Measurements from ENCODE around the gene KRTAP10-4.
"Not testable (repeated sequence)": the region's sequence is repeated elsewhere in the genome, so short reads cannot be mapped to it uniquely, and the experiment has no call there.

KRTAP10-4 gene

DNA sequence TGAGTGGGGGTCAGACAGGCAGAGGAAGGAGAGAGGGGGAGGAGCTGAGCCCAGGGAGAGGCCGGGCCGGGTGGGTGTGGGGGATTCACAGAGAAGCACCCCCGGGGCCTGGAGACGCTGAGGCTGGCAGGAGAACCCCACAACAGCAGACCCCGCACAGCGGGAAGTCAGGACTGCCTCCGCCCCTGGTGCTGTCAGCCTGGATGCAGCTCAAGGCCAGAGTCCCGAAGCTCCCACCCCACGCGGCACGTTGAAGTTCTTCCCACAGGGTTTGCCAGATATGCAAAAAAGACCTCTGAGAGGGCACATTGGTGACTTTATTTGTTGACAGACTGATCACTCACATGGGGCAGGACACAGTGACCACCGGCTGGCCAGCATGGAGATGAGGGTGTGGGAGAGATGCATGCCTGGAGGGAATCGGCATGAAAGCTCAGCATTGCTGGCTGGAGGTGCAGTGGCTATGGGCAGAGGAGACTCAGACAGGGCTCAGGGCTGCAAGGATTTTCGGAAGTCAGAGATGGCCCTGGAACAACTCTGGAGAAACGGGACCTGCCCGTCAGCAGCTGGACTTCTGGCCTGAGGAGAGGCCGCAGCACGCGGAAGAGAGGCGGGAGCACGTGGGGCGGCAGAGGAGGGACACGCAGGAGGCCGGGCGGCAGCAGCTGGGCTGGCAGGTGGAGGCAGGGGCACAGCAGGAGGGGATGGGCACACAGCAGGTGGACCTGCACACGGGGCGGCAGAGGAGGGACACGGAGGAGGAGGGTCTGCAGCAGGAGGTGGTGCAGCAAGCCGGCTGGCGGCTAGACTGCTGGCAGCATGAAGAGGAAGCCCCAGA, 15.8 kb upstream of the KRTAP10-4 start:
- DNase-seq (ENCODE audit: low read depth) = no peak

DNA sequence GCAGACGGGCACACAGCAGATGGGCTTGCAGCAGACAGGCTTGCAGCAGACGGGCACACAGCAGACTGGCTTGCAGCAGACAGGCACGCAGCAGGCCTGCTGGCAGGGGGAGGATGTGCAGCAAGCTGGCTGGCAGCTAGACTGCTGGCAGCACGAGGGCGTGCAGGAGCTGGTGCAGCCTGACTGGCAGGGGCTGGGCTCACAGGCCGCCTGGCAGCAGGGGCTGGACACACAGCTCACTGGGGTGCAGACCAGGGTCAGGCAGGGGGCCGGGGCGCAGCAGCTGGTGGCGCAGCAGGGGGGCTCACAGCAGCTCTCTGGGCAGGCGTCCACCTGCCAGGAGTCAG, 15.2 kb upstream of the KRTAP10-4 start:
- DNase-seq (ENCODE audit: low read depth) = not testable (repeated sequence)

DNA sequence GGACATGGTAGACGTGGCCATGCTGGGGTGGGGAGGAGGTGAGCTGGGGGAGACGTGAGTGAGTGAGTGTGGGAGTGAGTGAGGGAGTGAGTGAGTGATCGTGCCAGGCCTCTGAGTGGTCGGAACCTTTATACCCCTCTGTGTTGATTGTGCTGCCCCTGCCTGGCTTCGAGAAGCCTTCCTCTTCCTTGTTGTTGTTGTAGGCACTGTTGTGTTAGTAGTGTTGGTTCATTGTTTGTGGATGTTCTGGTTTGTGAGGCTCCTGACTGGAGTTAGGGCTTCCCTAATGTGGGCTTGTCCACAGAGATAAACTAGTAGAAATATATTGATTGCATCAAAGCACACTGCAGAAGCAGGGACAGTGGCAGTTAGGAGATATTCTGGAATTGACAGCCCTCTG, 14.8 kb upstream of the KRTAP10-4 start, which contains the start of gene KRTAP10-3:
Gene KRTAP10-3, minus strand, starts transcription at position 101 of the 400 bp plus-strand sequence. Its CDS starts 80 bp downstream, at position 21.
- no peak for DNase-seq (ENCODE audit: low read depth)

DNA sequence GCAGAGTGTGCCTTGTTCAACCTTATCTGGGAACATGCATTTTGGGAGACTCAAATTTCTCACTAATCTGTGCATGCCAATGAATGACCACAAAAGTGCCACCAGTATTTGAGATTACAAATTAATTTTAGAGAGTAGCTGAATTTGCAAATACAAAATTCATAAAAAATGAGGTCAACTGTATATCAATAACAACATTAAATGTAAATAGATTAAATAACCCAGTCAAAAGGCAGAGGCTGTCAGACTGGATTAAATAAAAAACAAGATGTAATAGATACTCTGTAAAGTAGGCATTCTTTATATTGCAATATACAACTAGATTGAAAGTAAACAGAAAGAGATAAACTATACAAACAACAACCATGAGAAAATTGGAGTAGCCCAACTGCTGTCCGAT, 9.4 kb upstream of the KRTAP10-4 start:
- DNase-seq (ENCODE audit: low read depth) = no peak

DNA sequence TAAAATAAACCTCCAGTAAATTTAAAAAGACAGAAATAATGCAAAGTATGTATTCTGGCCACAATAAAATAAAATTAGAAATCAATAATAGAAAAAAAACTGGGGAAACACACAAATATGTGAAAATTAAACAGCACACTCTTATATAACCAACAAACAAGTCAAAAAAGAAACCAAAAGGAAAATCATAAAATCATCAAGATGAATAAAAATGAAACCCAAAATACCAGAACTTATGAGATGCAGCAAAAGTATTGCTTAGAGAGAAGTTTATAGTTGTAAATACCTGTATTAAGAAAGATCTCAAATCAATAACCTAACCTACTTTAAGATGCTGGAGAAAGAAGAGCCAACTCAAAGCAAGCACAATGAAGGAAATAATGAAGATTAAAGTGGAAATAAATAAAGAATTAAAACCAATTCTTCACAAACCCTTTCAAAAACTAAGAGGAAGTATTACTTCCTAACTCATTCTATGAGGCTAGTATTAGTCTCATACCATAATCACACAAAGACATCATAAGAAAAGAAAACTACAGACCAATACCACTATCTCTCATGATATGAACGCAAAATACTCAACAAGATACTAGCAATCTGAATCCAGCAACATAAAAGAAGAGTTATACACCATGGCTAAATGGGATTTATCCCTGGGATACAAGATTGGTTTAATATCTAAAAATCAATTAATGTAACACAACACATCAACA, 8.5 kb upstream of the KRTAP10-4 start:
- no peak for DNase-seq (ENCODE audit: low read depth)

DNA sequence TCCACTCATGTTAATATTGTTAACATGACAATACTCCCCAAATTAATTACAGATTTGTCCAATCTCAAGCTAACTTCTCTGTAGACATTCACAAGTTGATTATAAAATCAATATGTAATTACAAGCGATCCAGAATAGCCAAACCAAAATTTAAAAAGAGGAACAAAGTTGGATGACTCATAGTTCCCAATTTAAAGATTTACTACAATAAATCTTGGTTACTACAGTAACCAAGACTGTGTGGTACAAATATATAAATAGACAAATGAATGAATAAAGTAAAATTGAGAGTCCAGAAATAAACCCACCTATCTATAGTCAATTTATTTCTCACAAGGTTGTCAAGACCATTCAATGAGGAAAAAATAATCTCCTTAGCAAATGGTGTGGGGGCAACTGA, 7.1 kb upstream of the KRTAP10-4 start:
- DNase-seq (ENCODE audit: low read depth) = no peak

DNA sequence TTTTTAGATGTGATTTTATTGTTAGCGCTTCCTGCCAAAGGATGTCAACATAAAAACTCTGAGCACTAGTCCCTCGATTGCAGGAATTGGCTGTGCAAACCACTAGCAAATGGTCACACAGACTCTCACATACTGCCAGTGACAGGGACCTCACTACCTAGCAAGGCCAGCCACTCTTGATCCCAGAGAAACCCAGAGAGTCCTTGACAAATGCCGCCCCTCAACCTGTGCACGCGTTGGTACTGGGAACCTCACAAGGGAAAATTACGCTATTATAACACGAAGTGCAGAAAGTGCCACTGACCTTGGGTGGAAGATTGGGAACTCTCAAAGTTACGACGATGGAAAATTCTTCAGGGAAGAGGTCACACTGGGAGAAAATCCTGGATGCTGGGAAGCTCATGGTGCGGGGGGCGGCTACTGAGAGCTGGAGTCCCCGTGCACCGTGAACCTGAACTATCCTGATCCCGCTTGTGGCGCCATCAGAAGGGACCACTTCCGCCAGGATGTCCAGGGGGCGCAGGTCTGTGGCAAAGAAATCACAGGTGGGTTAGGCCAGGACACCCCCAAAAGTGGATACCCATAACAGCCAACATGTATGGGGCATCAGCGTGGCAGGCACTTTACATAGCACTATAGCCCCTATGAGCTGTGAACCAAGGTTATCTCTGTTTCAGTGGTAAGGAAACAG, 5.9 kb upstream of the KRTAP10-4 start:
- no peak for DNase-seq (ENCODE audit: low read depth)

DNA sequence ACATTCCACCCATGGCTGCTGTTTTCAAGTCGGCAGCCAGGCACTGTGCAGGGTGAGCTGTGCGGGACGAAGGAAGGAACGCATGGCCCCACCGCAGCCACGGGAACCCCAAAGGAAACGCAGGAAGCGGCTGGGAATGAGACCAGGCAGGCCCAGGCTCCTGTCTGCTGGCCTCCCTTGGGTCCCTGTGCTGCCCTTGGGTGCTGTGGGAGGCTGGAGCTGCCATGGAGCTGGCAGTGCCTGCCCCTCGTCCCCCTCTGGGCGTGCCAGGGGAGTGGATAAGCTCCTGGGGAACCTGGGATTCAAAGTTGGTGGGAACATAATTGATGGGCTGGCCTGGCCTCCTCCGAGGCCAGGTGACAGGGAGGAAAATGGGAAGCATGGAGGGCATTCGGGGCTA, 5.3 kb upstream of the KRTAP10-4 start:
- DNase-seq (ENCODE audit: low read depth) = no peak

DNA sequence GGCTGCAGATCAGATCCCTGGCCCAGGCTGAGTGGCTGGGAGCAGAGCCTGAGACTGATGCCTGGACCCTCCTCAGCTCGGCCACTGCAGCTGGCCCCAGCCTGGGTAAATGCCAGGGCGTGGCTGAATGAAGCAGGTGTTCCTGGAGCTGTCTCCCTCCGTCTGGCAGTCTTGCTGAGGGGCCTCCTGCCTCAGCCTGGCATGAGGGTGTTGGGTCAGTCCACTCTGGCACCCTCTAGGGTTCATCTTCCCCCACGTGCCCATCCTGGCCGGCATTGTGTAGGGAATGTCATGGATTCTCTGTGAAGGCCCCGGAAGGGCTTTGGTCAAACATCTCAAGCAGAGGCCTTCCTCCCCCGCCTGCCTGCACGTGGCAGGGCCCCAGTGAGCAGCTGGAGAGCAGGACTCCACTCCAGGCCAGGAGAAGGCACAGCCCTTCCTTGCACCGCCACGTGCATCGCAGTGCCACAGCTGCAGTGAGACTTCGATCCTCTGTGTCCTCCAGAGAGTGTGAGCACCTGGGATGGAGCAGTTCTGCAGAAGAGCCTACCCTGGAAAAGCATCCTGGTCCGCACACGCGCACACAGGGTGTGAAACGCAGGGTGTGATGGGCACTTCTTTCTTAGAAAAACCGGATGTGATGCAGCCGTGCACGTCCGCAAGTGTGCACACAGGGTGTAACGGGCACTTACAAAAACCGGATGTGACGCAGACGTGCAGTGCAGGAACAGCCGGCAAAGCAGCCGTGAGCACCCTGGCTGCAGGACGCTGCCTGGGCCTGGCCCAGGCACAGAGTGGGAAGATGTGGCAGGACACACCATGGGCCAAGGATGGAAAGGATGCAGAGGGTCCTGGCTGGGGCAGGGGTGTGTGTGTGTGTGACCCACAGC, 4.6 kb upstream of the KRTAP10-4 start:
- DNase-seq (ENCODE audit: low read depth) = no peak

DNA sequence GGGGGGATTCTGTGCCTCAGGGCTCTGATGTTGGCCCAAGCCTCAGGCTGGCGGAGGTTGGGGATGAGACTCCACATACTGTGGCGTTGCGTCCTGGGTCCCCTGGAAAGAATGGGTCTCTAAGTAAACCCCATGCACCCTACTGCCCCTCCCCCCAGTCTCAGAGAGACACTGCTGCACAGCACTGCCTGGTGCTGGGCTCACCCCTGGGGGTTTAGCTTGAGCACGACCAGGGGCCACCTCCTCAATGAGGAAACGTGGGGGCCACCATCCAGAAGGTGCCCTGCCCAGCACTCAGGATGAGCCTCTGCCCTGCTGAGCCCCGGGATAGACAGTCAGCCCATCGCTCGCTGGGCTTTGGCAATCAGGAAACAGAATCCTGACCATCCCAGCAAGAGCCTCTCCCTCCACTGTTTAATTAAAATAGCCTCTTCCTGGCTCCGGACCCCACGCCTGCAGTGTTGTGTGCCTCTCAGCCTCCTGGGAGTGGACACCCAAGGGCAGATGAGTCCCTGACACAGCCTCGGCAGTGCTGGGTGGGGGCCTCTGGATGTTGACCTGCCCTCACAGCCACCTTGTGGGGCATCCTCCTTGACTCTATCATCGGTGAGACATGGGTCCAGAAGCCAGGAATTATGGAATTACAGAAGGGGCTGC, 3.5 kb upstream of the KRTAP10-4 start:
- no peak for DNase-seq (ENCODE audit: low read depth)

DNA sequence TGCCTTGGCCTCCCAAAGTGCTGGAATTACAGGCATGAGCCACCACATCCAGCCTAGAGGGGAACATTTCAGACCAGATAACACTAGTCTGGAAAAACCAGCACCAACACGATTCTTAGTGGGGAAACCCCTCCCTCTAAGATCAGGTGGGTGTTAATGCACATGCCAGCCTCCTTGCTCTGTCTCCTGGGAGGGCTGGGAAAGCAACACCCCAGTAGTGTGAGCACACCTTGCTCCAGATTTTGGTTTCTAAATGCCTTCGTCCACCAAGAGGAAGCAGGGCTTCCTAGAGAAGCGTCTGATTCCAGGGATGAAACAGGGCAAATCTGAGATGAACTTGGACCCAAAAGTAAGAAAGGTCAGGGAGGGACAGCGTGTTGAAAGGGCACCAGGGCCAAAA, 2.2 kb upstream of the KRTAP10-4 start:
- no peak for DNase-seq (ENCODE audit: low read depth)

DNA sequence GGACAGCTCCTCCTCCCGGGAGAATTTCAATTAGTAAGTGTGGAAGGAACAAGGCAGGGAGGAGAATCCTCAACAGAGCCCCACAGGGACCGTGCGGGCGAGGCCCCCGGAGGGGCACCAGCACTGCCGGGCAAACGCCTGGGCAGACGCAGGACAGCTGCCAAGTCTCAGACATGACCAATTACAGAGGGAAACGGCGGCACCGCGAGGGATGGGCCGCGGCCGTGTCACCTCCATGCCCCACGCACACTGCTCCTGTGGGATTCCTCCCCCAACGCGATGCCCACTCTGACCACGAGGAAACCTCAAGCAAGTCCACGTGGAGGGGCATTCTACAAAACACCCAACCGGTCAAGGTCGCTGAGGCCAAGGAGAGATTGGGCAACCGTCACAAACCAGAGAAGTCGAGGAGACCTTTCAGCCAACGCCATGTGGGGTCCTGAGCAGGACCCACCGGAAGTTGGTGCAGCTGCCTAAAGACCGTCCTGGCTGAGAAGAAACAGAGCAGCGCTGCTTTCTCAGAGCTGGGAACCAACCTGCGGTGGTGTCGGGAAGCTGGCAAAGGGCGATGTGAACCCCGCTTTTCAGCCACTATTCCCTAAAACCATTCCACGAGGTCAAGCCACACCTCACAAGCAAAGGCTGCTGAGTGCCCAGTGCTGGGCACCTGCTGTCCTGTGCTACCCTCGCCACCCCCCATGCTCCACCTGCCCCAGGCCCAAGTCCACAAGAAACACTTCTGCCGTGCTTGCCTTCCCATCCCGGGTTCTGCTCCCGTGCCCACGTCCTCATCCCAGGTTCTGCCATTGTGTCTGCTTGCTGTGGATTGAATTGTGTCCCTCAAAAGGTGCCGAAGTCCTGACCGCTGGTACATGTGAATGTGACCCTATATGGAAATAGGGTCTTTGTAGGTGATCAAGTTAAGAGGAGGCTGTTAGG, 1.4 kb upstream of the KRTAP10-4 start:
- DNase-seq (ENCODE audit: low read depth) = no peak

DNA sequence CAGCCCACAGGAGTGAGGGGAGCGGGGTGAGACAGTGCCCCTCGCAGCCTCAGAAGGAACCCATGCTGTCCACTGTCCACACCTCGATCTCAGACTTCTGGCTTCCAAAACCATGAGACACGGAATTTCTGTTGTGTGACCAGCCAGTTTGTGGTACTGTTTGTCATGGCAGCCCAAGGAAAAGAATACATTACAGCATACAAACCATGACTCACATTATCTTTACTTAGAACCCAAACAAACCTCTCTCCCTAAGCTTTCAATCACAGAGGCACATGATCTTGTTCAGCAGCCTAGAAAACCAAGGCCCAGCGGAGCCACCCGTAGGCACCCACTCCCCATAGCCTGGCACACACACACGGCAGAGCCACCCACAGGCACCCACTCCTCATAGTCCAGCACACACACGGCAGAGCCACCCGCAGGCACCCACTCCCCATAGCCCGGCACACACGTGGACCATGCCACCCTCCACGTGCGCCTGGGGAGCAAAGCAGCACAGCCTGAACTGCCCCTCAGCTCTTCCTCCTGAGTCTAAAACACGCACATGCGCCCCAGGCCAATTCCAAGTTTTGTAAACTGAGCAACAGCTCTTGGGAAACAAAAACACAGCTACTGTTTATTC, 458 bp upstream of the KRTAP10-4 start:
- no peak for DNase-seq (ENCODE audit: low read depth)

DNA sequence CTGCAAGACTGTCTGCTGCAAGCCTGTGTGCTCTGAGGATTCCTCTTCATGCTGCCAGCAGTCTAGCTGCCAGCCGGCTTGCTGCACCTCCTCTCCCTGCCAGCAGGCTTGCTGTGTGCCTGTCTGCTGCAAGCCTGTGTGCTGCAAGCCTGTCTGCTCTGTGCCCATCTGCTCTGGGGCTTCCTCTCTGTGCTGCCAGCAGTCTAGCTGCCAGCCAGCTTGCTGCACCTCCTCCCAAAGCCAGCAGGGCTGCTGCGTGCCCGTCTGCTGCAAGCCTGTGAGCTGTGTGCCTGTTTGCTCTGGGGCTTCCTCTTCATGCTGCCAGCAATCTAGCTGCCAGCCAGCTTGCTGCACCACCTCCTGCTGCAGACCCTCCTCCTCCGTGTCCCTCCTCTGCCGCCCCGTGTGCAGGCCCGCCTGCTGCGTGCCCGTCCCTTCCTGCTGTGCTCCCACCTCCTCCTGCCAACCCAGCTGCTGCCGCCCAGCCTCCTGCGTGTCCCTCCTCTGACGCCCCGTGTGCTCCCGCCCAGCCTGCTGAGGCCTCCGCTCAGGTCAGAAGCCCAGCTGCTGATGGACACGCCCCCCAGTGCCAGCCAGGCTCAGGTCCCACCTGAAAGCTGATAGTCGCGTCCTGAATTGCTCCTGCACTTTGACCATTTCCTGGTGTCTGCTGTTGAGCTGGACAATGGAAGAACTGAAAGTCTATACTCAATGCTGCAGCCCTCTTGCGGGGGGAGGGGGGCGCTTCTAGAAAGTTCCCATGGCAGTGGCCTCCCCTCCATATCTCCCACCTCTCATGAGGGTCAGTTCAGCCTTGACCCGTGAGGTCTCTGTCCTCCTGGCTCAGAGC, 1.2 kb downstream of the KRTAP10-4 start:
- no peak for DNase-seq (ENCODE audit: low read depth)

DNA sequence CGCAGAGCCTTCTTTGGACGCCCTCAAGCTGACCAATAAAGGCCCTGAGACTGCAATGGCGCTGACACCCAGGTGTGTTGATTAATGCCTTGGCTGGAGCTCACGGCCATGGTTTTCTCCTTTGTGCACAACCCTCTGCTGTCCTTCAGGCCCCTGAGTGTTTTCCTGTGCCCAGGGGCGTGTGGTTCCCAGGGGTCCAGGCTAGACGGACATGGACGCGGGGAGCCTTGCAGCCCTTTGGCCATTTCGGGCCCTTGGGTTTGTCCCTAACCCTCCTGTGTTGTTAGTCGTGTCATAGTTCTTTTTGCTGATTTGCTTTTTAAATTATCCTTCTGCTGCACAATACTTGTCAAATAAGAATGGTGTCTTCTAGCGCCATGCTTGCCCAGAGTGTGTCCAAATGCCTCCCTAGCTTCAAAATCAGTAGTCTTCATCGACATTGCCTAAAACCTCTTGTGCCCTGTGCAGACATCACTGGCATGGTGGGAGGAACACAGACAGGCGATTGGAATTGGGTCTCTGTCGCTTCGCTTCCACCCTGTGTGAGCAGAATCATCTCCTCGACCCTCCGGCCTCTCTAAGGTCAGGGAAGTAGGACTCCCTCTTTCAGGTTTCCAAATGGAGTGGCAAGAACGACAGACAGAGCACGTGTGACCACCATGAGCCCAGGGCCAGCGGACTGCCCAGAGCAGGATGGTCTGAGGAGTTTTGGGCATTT, 1.9 kb downstream of the KRTAP10-4 start:
- no peak for DNase-seq (ENCODE audit: low read depth)

DNA sequence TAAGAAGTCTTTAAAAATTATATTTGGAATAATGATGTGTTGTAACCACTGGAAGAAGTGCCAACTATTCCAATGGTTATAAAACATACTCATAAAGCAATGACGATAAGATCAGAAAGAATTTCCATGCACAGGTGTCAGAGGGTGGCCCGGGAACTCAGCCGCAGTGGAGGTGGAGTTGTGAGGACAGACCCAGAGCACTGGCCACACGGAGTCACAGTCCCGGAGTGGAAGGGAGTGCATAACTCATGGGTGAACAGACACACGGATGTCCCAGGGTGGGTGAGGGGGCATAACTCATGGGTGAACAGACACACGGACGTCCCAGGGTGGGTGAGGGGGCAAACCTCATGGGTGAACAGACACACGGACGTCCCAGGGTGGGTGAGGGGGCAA, 2.5 kb downstream of the KRTAP10-4 start:
- no peak for DNase-seq (ENCODE audit: low read depth)

DNA sequence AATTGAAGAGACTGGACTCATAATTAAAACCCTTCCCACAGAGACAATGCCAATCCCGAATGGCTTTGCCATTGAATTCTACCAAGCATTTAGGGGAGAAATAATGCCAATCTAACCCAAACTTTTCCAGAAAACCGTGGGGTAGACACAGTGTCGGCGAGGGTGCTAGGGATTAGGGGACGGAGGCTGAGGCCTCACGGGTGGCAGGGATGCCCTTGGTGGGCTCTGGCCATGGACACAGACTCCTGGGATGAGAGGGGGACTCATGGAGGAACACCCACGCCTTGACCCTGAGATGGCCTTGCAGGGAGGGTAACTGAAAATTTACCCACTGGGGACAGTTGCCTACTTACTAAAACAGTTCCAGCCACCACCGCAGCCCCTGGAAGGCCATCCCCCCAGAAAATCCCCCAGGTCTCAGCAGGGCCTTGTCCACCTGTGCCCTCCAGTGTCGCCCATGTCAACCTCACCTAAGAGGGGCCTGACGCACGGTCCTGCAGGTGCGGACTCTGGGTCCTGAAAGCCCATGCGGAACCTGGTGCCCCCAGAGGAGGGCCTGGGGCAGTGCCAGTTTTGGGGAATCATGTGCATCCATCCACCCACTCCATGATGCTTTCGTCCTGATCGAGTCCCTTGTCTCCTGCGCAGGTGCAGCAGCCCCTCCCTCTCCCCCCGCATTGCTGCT, 5.0 kb downstream of the KRTAP10-4 start:
- no peak for DNase-seq (ENCODE audit: low read depth)

Data from stimulated activated CD8-positive, alpha-beta memory T cell treated with anti-CD3 and anti-CD28 coated beads, Interleukin-12 subunit alpha, Interleukin-12 subunit beta, amount 100 ng/mL, for 1 hour (primary cell).